Lower leg skin (tissue), 3 donors: ENCODE data around the gene FAM53A.

Experiments used
- POLR2A ChIP-seq, 2 donors: fragments of 450-650 bp; IDR thresholded peaks; one replicate each; pipeline ENCODE4 v1.6.1; 2016 to 2017; ENCODE audit warnings: antibody characterized with exemption in 2 of 2, mild to moderate bottlenecking in 1 of 2, moderate library complexity in 1 of 2
- TF ChIP-seq, protein P1 (sequence below), 3 donors: fragments of 450-650 bp; IDR thresholded peaks; one replicate each; pipeline ENCODE4 v1.5.1; 2016; ENCODE audit warnings: antibody characterized with exemption in 3 of 3, mild to moderate bottlenecking in 3 of 3, moderate library complexity in 2 of 3

DNA sequence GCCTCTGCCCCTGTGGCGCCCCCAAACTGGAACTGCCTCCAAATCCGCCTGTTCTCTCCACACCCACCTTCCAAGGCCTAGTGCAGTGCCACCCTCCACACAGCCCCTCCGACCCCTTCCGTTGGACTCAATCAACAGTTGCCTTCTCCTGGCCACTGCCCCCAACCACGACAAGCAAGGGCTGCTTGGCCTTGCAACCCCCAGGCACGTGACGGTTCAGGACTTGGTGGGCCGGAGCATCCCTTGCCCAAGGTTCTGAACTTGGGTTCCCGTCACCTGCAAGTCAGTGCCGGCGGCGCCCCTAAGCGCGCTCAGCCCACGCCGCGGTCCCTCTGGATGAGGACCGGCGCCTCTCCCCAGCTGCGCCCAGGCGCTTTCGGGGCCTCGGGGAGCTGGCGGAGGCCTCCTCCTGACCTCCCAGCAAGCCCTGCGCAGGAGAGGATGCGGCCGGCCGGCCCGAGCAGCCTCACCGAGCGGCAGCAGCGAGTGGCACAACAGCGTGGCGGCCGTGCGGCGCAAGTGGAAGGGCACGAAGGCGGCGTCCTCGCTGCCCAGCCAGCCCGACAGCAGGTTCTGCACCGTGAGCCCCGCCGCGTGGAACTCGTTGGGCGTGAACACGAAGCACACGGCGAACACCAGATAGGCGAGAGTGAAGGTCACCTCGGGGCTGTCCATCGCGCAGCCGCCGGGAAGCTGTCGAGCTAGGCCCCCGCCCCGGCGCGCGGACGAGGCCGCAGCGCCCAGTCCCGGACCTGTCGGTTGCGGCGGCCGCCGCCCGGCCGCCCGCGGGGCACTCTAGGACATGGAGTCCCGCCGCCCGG lies 36.3 kb upstream of the FAM53A start:
- TF ChIP-seq, protein P1, sequence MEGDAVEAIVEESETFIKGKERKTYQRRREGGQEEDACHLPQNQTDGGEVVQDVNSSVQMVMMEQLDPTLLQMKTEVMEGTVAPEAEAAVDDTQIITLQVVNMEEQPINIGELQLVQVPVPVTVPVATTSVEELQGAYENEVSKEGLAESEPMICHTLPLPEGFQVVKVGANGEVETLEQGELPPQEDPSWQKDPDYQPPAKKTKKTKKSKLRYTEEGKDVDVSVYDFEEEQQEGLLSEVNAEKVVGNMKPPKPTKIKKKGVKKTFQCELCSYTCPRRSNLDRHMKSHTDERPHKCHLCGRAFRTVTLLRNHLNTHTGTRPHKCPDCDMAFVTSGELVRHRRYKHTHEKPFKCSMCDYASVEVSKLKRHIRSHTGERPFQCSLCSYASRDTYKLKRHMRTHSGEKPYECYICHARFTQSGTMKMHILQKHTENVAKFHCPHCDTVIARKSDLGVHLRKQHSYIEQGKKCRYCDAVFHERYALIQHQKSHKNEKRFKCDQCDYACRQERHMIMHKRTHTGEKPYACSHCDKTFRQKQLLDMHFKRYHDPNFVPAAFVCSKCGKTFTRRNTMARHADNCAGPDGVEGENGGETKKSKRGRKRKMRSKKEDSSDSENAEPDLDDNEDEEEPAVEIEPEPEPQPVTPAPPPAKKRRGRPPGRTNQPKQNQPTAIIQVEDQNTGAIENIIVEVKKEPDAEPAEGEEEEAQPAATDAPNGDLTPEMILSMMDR (IDR thresholded peaks at IDR 0.05), result no peak
- no peak for TF ChIP-seq POLR2A (IDR thresholded peaks at IDR 0.05)
